Mesendoderm (in vitro differentiated cells): ENCODE results near the gene GORAB.

Source experiments
- DNase-seq: peaks from one replicate; pipeline ENCODE4 v3.0.0; 2013
- H2AK5ac ChIP-seq: 2 replicates; pipeline ENCODE4 v1.6.1; 2013; ENCODE audit warnings: low read length, inconsistent platforms
- H2BK120ac ChIP-seq: 2 replicates; pipeline ENCODE4 v1.6.1; 2013; ENCODE audit warnings: low read depth, mild to moderate bottlenecking, low read length, moderate library complexity, mixed read lengths
- H2BK15ac ChIP-seq: replicated peaks from 2 replicates; pipeline ENCODE4 v1.6.1; 2013; ENCODE audit warnings: low read depth, mild to moderate bottlenecking, moderate library complexity
- H2BK5ac ChIP-seq: 2 replicates; pipeline ENCODE4 v1.6.1; 2013; ENCODE audit warnings: low read length, inconsistent platforms
- H3K18ac ChIP-seq: 2 replicates; pipeline ENCODE4 v1.6.1; 2013; ENCODE audit warnings: mild to moderate bottlenecking, low read length, mixed read lengths
- H3K23ac ChIP-seq: one replicate; pipeline ENCODE4 v1.6.1; 2013; ENCODE audit warnings: low read length
- H3K27ac ChIP-seq: 2 replicates; pipeline ENCODE4 v1.5.1; 2013; ENCODE audit warnings: low read depth, mild to moderate bottlenecking, inconsistent platforms, low read length, moderate library complexity
- H3K27me3 ChIP-seq: 2 replicates; pipeline ENCODE4 v1.6.1; 2013; ENCODE audit warnings: low read length, control low read depth, mild to moderate bottlenecking, inconsistent platforms; ENCODE audit not compliant: insufficient read depth, poor library complexity
- H3K36me3 ChIP-seq: 2 replicates; pipeline ENCODE4 v1.6.1; 2013; ENCODE audit warnings: low read length, inconsistent platforms; ENCODE audit not compliant: control insufficient read depth, insufficient read depth
- H3K4ac ChIP-seq: one replicate; pipeline ENCODE4 v1.6.1; 2013; ENCODE audit warnings: low read depth, mild to moderate bottlenecking, low read length, moderate library complexity
- H3K4me1 ChIP-seq: 2 replicates; pipeline ENCODE4 v1.6.1; 2013; ENCODE audit warnings: low read depth, low read length, inconsistent platforms; ENCODE audit not compliant: control insufficient read depth
- H3K4me2 ChIP-seq: 2 replicates; pipeline ENCODE4 v1.6.1; 2013; ENCODE audit warnings: low read length
- H3K4me3 ChIP-seq: 2 replicates; pipeline ENCODE4 v1.5.1; 2013; ENCODE audit warnings: mild to moderate bottlenecking, low read length
- H3K56ac ChIP-seq: one replicate; pipeline ENCODE4 v1.6.1; 2013; ENCODE audit warnings: low read length
- H3K79me1 ChIP-seq: 2 replicates; pipeline ENCODE4 v1.6.1; 2013; ENCODE audit warnings: low read length, inconsistent platforms
- H3K79me2 ChIP-seq: 2 replicates; pipeline ENCODE4 v1.6.1; 2013; ENCODE audit warnings: mild to moderate bottlenecking, low read length; ENCODE audit not compliant: control insufficient read depth, insufficient read depth
- H3K9ac ChIP-seq: 2 replicates; pipeline ENCODE4 v1.6.1; 2013; ENCODE audit warnings: low read length, inconsistent platforms
- H4K5ac ChIP-seq: one replicate; pipeline ENCODE4 v1.6.1; 2013; ENCODE audit warnings: low read length
- H4K8ac ChIP-seq: one replicate; pipeline ENCODE4 v1.6.1; 2013; ENCODE audit warnings: low read depth, mild to moderate bottlenecking, control low read depth, low read length, moderate library complexity
- WGBS: extraction: QIAGEN DNeasy Blood & Tissue Kit; methylation state at CpG from one replicate; pipeline ENCODE4 v1.1.7; 2013; ENCODE audit warnings: low lambda C conversion rate, missing lambda C conversion rate; ENCODE audit not compliant: insufficient coverage; ENCODE audit errors: extremely low coverage; 5-methylcytosine and 5-hydroxymethylcytosine counted together

The GORAB gene

GRCh38 chr1:170544624-170545023 is 12.7 kb downstream of the GORAB start:
- no peak overlapping the region for H2BK5ac ChIP-seq
- WGBS = no CpG with 5 or more reads among the region's 4 CpGs
- no peaks in the 10 kb centered on the region for H3K36me3 ChIP-seq
- no peak overlapping the region for H2BK120ac ChIP-seq
- H3K4ac ChIP-seq = no peak overlapping the region
- H3K4me2 ChIP-seq = no peak overlapping the region
- H3K27me3 ChIP-seq = no peaks in the 10 kb centered on the region
- no peak overlapping the region for H2AK5ac ChIP-seq
- no peaks in the 10 kb centered on the region for H3K79me1 ChIP-seq
- no peak overlapping the region for H2BK15ac ChIP-seq
- no peaks in the 10 kb centered on the region for H3K79me2 ChIP-seq
- no peak overlapping the region for H4K5ac ChIP-seq
- no peak overlapping the region for H3K23ac ChIP-seq
- no peak overlapping the region for H3K18ac ChIP-seq
- H3K27ac ChIP-seq = no peak overlapping the region
- H4K8ac ChIP-seq = no peak overlapping the region
- H3K56ac ChIP-seq = no peak overlapping the region
- H3K4me1 ChIP-seq = no peaks in the 10 kb centered on the region
- H3K4me3 ChIP-seq = no peak overlapping the region
- no peak overlapping the region for H3K9ac ChIP-seq
- DNase-seq = no peak

GRCh38 chr1:170545476-170545875 is 13.5 kb downstream of the GORAB start:
- no peak overlapping the region for H3K9ac ChIP-seq
- H3K27me3 ChIP-seq = no peaks in the 10 kb centered on the region
- no peak overlapping the region for H3K23ac ChIP-seq
- no peak for DNase-seq
- H3K4me3 ChIP-seq = no peak overlapping the region
- H2BK15ac ChIP-seq = no peak overlapping the region
- H3K4me1 ChIP-seq = no peaks in the 10 kb centered on the region
- no CpG with 5 or more reads among the region's 1 CpG for WGBS
- H3K79me1 ChIP-seq = no peaks in the 10 kb centered on the region
- no peak overlapping the region for H2AK5ac ChIP-seq
- no peak overlapping the region for H2BK120ac ChIP-seq
- H3K36me3 ChIP-seq = peaks cover 2% of the 10 kb centered on the region
- no peak overlapping the region for H3K18ac ChIP-seq
- H3K27ac ChIP-seq = no peak overlapping the region
- no peaks in the 10 kb centered on the region for H3K79me2 ChIP-seq
- no peak overlapping the region for H3K4me2 ChIP-seq
- no peak overlapping the region for H3K4ac ChIP-seq
- no peak overlapping the region for H3K56ac ChIP-seq
- no peak overlapping the region for H4K8ac ChIP-seq
- H4K5ac ChIP-seq = no peak overlapping the region
- no peak overlapping the region for H2BK5ac ChIP-seq

- DNase-seq = no peak
- Histone ChIP-seq H3K4ac (no peak overlapping the region), H3K4me3 (no peak overlapping the region), H4K8ac (no peak overlapping the region), H3K9ac (no peak overlapping the region), H3K23ac (no peak overlapping the region), H3K56ac (no peak overlapping the region), H2BK120ac (no peak overlapping the region), H3K4me2 (no peak overlapping the region), H3K79me2 (no peaks in the 10 kb centered on the region), H3K27me3 (no peaks in the 10 kb centered on the region), H3K27ac (no peak overlapping the region), H3K18ac (no peak overlapping the region), H3K79me1 (no peaks in the 10 kb centered on the region), H2BK15ac (no peak overlapping the region), H4K5ac (no peak overlapping the region), H2AK5ac (no peak overlapping the region), H2BK5ac (no peak overlapping the region), H3K4me1 (no peaks in the 10 kb centered on the region), H3K36me3 (peaks cover 2% of the 10 kb centered on the region)
- WGBS = no CpG with 5 or more reads among the region's 1 CpG
These were observed 15.3 kb downstream of the GORAB start for GRCh38 chr1:170547255-170547654.

GRCh38 chr1:170548497-170548896 is 16.5 kb downstream of the GORAB start:
- H3K27ac ChIP-seq = no peak overlapping the region
- no peak overlapping the region for H4K8ac ChIP-seq
- H3K4me1 ChIP-seq = no peaks in the 10 kb centered on the region
- H3K4me2 ChIP-seq = no peak overlapping the region
- no peak overlapping the region for H3K56ac ChIP-seq
- no peak for DNase-seq
- H3K23ac ChIP-seq = no peak overlapping the region
- no peaks in the 10 kb centered on the region for H3K27me3 ChIP-seq
- no peak overlapping the region for H2AK5ac ChIP-seq
- no peak overlapping the region for H2BK120ac ChIP-seq
- no peak overlapping the region for H3K4ac ChIP-seq
- no peak overlapping the region for H3K9ac ChIP-seq
- H3K79me1 ChIP-seq = no peaks in the 10 kb centered on the region
- H3K4me3 ChIP-seq = no peak overlapping the region
- no peak overlapping the region for H3K18ac ChIP-seq
- H2BK5ac ChIP-seq = no peak overlapping the region
- H4K5ac ChIP-seq = no peak overlapping the region
- H2BK15ac ChIP-seq = no peak overlapping the region
- H3K79me2 ChIP-seq = no peaks in the 10 kb centered on the region
- peaks cover 2% of the 10 kb centered on the region for H3K36me3 ChIP-seq

GRCh38 chr1:170555370-170555769 is 23.4 kb downstream of the GORAB start:
- no peaks in the 10 kb centered on the region for H3K27me3 ChIP-seq
- H3K9ac ChIP-seq = no peak overlapping the region
- H3K27ac ChIP-seq = no peak overlapping the region
- no peak for DNase-seq
- no peaks in the 10 kb centered on the region for H3K36me3 ChIP-seq
- no CpG with 5 or more reads among the region's 1 CpG for WGBS
- H3K79me2 ChIP-seq = no peaks in the 10 kb centered on the region
- no peak overlapping the region for H2BK120ac ChIP-seq
- no peak overlapping the region for H4K8ac ChIP-seq
- H2AK5ac ChIP-seq = no peak overlapping the region
- no peak overlapping the region for H3K18ac ChIP-seq
- no peak overlapping the region for H2BK5ac ChIP-seq
- no peaks in the 10 kb centered on the region for H3K79me1 ChIP-seq
- no peak overlapping the region for H4K5ac ChIP-seq
- no peak overlapping the region for H3K23ac ChIP-seq
- no peak overlapping the region for H3K56ac ChIP-seq
- no peak overlapping the region for H2BK15ac ChIP-seq
- H3K4me1 ChIP-seq = no peaks in the 10 kb centered on the region
- no peak overlapping the region for H3K4me3 ChIP-seq
- H3K4ac ChIP-seq = no peak overlapping the region
- no peak overlapping the region for H3K4me2 ChIP-seq

GRCh38 chr1:170556917-170557316 is 25.0 kb downstream of the GORAB start:
- Histone ChIP-seq H3K79me1 (no peaks in the 10 kb centered on the region), H2BK15ac (no peak overlapping the region), H3K18ac (no peak overlapping the region), H3K27me3 (no peaks in the 10 kb centered on the region), H3K4me3 (no peak overlapping the region), H2BK120ac (no peak overlapping the region), H3K4ac (no peak overlapping the region), H3K56ac (no peak overlapping the region), H2AK5ac (no peak overlapping the region), H3K4me2 (no peak overlapping the region), H4K5ac (no peak overlapping the region), H3K79me2 (no peaks in the 10 kb centered on the region), H3K4me1 (no peaks in the 10 kb centered on the region), H3K36me3 (no peaks in the 10 kb centered on the region), H4K8ac (no peak overlapping the region), H3K27ac (no peak overlapping the region), H2BK5ac (no peak overlapping the region), H3K23ac (no peak overlapping the region), H3K9ac (no peak overlapping the region)
- DNase-seq = no peak
